DOHH2 (cell line): ENCODE measurements around the gene NOD1.

Experiments used
- CTCF ChIP-seq: fragments of 200-600 bp; sonication (generic); IDR thresholded peaks from one replicate; pipeline ENCODE4 v1.5.1; 2014; ENCODE audit warnings: antibody characterized with exemption, mild to moderate bottlenecking, low read depth, low read length; ENCODE audit not compliant: poor library complexity, severe bottlenecking
- EZH2phosphoT487 ChIP-seq: fragments of 200-600 bp; sonication (generic); IDR thresholded peaks from 2 replicates; pipeline ENCODE4 v1.6.1; 2017; ENCODE audit warnings: borderline replicate concordance, mild to moderate bottlenecking, antibody characterized with exemption, low read length, moderate library complexity, mixed read lengths

- no peak for TF ChIP-seq CTCF
- no peak for TF ChIP-seq EZH2phosphoT487
Measured at GRCh38 chr7:30389791-30390190, 88.8 kb downstream of the NOD1 start.
